H1 (cell line): ENCODE measurements around the gene TMBIM1. TPM values are rescaled to one million over a fixed set of nuclear protein-coding genes. Genes with fewer than 3 reads are reported as not detected.

Experiments used
- CBX5 ChIP-seq: fragments of 300-800, 300-1000 bp; sonication (generic); IDR thresholded peaks from 2 replicates; pipeline ENCODE4 v1.7.1; 2016; ENCODE audit warnings: antibody characterized with exemption, low read length, low read depth
- CHD2 ChIP-seq: IDR thresholded peaks from 2 replicates; pipeline ENCODE4 v1.6.1; 2012; ENCODE audit warnings: low read length, improper control_type of control experiment
- CREB1 ChIP-seq: IDR thresholded peaks from 2 replicates; pipeline ENCODE4 v1.6.1; 2012; ENCODE audit warnings: inconsistent platforms
- CTBP2 ChIP-seq: IDR thresholded peaks from 2 replicates; pipeline ENCODE4 v1.7.0; 2011; ENCODE audit warnings: borderline replicate concordance, mild to moderate bottlenecking, moderate library complexity, mixed read lengths, low read length; ENCODE audit not compliant: insufficient read depth, insufficient read length
- RFX5 ChIP-seq: IDR thresholded peaks from 2 replicates; pipeline ENCODE4 v1.6.1; 2011; ENCODE audit warnings: low read depth, low read length, improper control_type of control experiment, borderline replicate concordance
- polyA plus RNA-seq, 7 experiments: library from polyadenylated mRNA; depleted of rRNA in 3 of 7; stranded (reverse) in 5 of 7; unstranded in 2 of 7; fragments of >200 nt in 5 of 7; fragments of 200-250 nt in 2 of 7; gene quantifications; 1 replicate in 5 of 7; 2 replicates in 1 of 7; 4 replicates in 1 of 7; pipeline versions ENCODE4 v1.2.1 to v1.2.3, GENCODE V29; 2011 to 2013; ENCODE audit warnings: missing spikeins in 2 of 7, mixed read lengths in 2 of 7
- total RNA-seq: library from RNA; stranded (reverse); fragmentation: NEBNext Ultra II Directional; extraction: Animal tissue kit (Norgen Biotek cat#: 25700); gene quantifications from 2 replicates; pipeline ENCODE4 v1.2.1, GENCODE V29; 2021
- TF ChIP-seq, protein P1 (sequence below): IDR thresholded peaks from 2 replicates; pipeline ENCODE4 v1.6.1; 2011; ENCODE audit warnings: low read length, improper control_type of control experiment

The TMBIM1 gene
- total and polyA plus RNA-seq, 2 of the 8 experiments (the other 6 are each of a cell fraction or from before 2014, with no cell fraction given) = 22.1 to 36.8 TPM

DNA sequence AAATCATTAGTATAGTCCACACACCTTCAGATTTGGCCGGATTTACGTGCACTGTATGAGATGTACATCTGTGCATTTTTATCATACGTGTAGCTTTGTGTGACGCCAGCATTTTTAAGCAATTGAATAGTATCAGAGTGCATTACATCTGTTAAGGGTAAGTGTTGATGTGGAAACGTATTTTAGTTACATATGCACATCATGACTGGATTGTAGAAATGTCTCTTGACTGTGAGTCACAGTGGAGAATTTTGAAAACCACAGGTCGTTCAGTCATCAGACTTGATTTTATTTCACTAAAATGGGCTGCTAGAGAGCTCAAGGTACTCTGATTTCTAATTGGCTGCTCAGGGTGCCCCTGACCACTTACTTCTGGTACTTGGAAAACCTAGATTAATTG lies 36.9 kb downstream of the TMBIM1 start (continued):
- TF ChIP-seq, protein P1, sequence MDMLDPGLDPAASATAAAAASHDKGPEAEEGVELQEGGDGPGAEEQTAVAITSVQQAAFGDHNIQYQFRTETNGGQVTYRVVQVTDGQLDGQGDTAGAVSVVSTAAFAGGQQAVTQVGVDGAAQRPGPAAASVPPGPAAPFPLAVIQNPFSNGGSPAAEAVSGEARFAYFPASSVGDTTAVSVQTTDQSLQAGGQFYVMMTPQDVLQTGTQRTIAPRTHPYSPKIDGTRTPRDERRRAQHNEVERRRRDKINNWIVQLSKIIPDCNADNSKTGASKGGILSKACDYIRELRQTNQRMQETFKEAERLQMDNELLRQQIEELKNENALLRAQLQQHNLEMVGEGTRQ = no peak
- TF ChIP-seq CHD2 = no peak
- no peak for TF ChIP-seq CBX5
- no peak for TF ChIP-seq CREB1
- no peak for TF ChIP-seq CTBP2
- no peak for TF ChIP-seq RFX5
